PC-3 (cell line): ENCODE results near the gene FAM237A. TPM values are rescaled to one million over a fixed set of nuclear protein-coding genes. Genes with fewer than 3 reads are reported as not detected.

Experiments
- ATAC-seq: fragments of 200-7000 bp; cut with Tn5 transposase; 2 replicates; pipeline ENCODE4 v1.9.1; 2020; ENCODE audit warnings: mild to moderate bottlenecking, moderate library complexity
- BruUV-seq: library from RNA; stranded (reverse); fragments of 400-500 nt; replicated peaks from 2 replicates; lab custom pipeline; 2021; lab: Mats Ljungman, UMichigan
- CTCF ChIA-PET: fragments of 300-600 bp; sonication (Branson Sonifier 250); formaldehyde crosslinking; loops from one replicate; lab custom pipeline; 2022; ENCODE audit warnings: antibody characterized with exemption; lab: Charles Lee
- POLR2A ChIA-PET: fragments of 300-600 bp; sonication (Branson Sonifier 250); formaldehyde crosslinking; loops from one replicate; lab custom pipeline; 2022; ENCODE audit warnings: antibody characterized with exemption; ENCODE audit not compliant: unreplicated experiment; lab: Charles Lee
- DNase-seq: peaks from one replicate; pipeline ENCODE4 v3.0.0-alpha.2; 2015
- H2AFZ ChIP-seq: fragments of 300-600 bp; sonication (generic); 2 replicates; pipeline ENCODE4 v1.6.0; 2016; ENCODE audit warnings: antibody characterized with exemption, low read length
- H3F3A ChIP-seq: fragments of 300-600 bp; sonication (generic); one replicate; pipeline ENCODE4 v1.6.0; 2017; ENCODE audit warnings: antibody characterized with exemption, low read length, control low read depth, mild to moderate bottlenecking; ENCODE audit not compliant: unreplicated experiment
- H3K27ac ChIP-seq: fragments of 300-600 bp; sonication (generic); 2 replicates; pipeline ENCODE4 v1.5.1; 2016; ENCODE audit warnings: mild to moderate bottlenecking, low read length
- H3K27me3 ChIP-seq: fragments of 300-600 bp; sonication (generic); 2 replicates; pipeline ENCODE4 v1.6.1; 2016; ENCODE audit warnings: low read length, mixed read lengths
- H3K36me3 ChIP-seq: fragments of 300-600 bp; sonication (generic); 2 replicates; pipeline ENCODE4 v1.6.1; 2016; ENCODE audit warnings: low read depth, mixed run types, low read length, mixed read lengths
- H3K4me1 ChIP-seq: fragments of 300-600 bp; sonication (generic); 2 replicates; pipeline ENCODE4 v1.5.1; 2016; ENCODE audit warnings: low read length; ENCODE audit not compliant: insufficient read depth
- H3K4me2 ChIP-seq: fragments of 300-600 bp; sonication (generic); 2 replicates; pipeline ENCODE4 v1.6.0; 2016; ENCODE audit warnings: low read length
- H3K4me3 ChIP-seq: fragments of 300-600 bp; sonication (generic); 2 replicates; pipeline ENCODE4 v1.5.1; 2016; ENCODE audit warnings: mild to moderate bottlenecking, low read length, mixed read lengths
- H3K79me2 ChIP-seq: fragments of 300-600 bp; sonication (generic); 2 replicates; pipeline ENCODE4 v1.6.1; 2017; ENCODE audit warnings: low read length, mixed read lengths
- H3K9ac ChIP-seq: fragments of 300-600 bp; sonication (generic); 2 replicates; pipeline ENCODE4 v1.6.0; 2016; ENCODE audit warnings: mild to moderate bottlenecking, low read length
- H3K9me2 ChIP-seq: fragments of 300-600 bp; sonication (generic); replicated peaks from 2 replicates; pipeline ENCODE4 v1.6.1; 2016; ENCODE audit warnings: mixed run types, low read length, mixed read lengths
- H3K9me3 ChIP-seq: fragments of 300-600 bp; sonication (generic); 2 replicates; pipeline ENCODE4 v1.6.1; 2016; ENCODE audit warnings: low read length, mixed read lengths
- H4K20me1 ChIP-seq: fragments of 300-600 bp; sonication (generic); 2 replicates; pipeline ENCODE4 v1.6.1; 2016; ENCODE audit warnings: low read length, mixed read lengths
- CTCF ChIP-seq: fragments of 300-600 bp; sonication (generic); conservative IDR thresholded peaks from 2 replicates; pipeline ENCODE4 v1.5.1; 2017; ENCODE audit warnings: antibody characterized with exemption, low read depth, mild to moderate bottlenecking, low read length
- EZH2 ChIP-seq: fragments of 300-600 bp; sonication (generic); IDR thresholded peaks from one replicate; pipeline ENCODE4 v1.6.1; 2017; ENCODE audit warnings: antibody characterized with exemption, mild to moderate bottlenecking, low read length; ENCODE audit not compliant: unreplicated experiment
- EZH2phosphoT487 ChIP-seq: fragments of 300-600 bp; sonication (generic); IDR thresholded peaks from 2 replicates; pipeline ENCODE4 v1.6.1; 2018; ENCODE audit warnings: mild to moderate bottlenecking, antibody characterized with exemption, low read length, borderline replicate concordance
- intact Hi-C: fragments of 100-400 bp; cut with micrococcal nuclease; formaldehyde crosslinking; loops from 2 replicates; pipeline ENCODE4 v1.9.0; 2023
- total RNA-seq: library from RNA; depleted of rRNA; stranded (reverse); fragments of >200 nt; gene quantifications from 2 replicates; pipeline ENCODE4 v1.2.3, GENCODE V29; 2014

The FAM237A gene
- total RNA-seq, 1 experiment from 2014 or later: not detected

- CTCF ChIA-PET: no interaction called here
Observed at GRCh38 chr2:206627632-206628031, 14.7 kb upstream of the FAM237A start.

GRCh38 chr2:206631340-206631739 lies 10.9 kb upstream of the FAM237A start:
- Histone ChIP-seq H3K27ac (no peak overlapping the region), H3K36me3 (no peaks in the 10 kb centered on the region), H3K4me2 (no peak overlapping the region), H2AFZ (no peak overlapping the region), H3K4me3 (no peak overlapping the region), H3K79me2 (no peaks in the 10 kb centered on the region), H3K27me3 (peaks cover 11% of the 10 kb centered on the region), H3K9ac (no peak overlapping the region), H3F3A (no peaks in the 10 kb centered on the region), H3K9me3 (no peaks in the 10 kb centered on the region), H3K9me2 (no peaks in the 10 kb centered on the region), H3K4me1 (no peaks in the 10 kb centered on the region), H4K20me1 (no peaks in the 10 kb centered on the region)
- intact Hi-C loops: no loop called here
- BruUV-seq: no TSS peak
- POLR2A ChIA-PET: no interaction called here
- CTCF ChIA-PET: no interaction called here
- no peak for TF ChIP-seq EZH2
- no peak for TF ChIP-seq EZH2phosphoT487
- no peak for TF ChIP-seq CTCF
- DNase-seq (no peak), ATAC-seq (no peak)

More at GRCh38 chr2:206627632-206628031, 14.7 kb upstream of the FAM237A start:
- no peak overlapping the region for H3K9ac ChIP-seq
- H3F3A ChIP-seq: no peaks in the 10 kb centered on the region
- no TSS peak for BruUV-seq
- H3K27ac ChIP-seq: no peak overlapping the region
- no peak overlapping the region for H3K4me2 ChIP-seq
- POLR2A ChIA-PET: no interaction called here
- no peaks in the 10 kb centered on the region for H3K9me3 ChIP-seq
- H3K27me3 ChIP-seq: peaks cover 5% of the 10 kb centered on the region; the same call in 1 of the 2 replicates
- no peaks in the 10 kb centered on the region for H3K9me2 ChIP-seq
- intact Hi-C loops: no loop called here
- TF ChIP-seq CTCF (no peak), EZH2 (no peak), EZH2phosphoT487 (no peak)
- ATAC-seq: no peak
- H2AFZ ChIP-seq: no peak overlapping the region
- H3K79me2 ChIP-seq: no peaks in the 10 kb centered on the region
- H3K4me1 ChIP-seq: no peaks in the 10 kb centered on the region
- no peaks in the 10 kb centered on the region for H4K20me1 ChIP-seq
- DNase-seq: no peak
- no peaks in the 10 kb centered on the region for H3K36me3 ChIP-seq
- H3K4me3 ChIP-seq: no peak overlapping the region

GRCh38 chr2:206635015-206635414 lies 7.3 kb upstream of the FAM237A start:
- ChIA-PET POLR2A (no interaction called here), CTCF (no interaction called here)
- H3K27ac ChIP-seq: no peak overlapping the region
- BruUV-seq: no TSS peak
- H2AFZ ChIP-seq: no peak overlapping the region
- no peak for ATAC-seq
- no peaks in the 10 kb centered on the region for H3K9me3 ChIP-seq
- H3K4me1 ChIP-seq: no peaks in the 10 kb centered on the region
- no peaks in the 10 kb centered on the region for H4K20me1 ChIP-seq
- H3K27me3 ChIP-seq: peaks cover 5% of the 10 kb centered on the region; the same call in 1 of the 2 replicates
- no peaks in the 10 kb centered on the region for H3K9me2 ChIP-seq
- H3K36me3 ChIP-seq: no peaks in the 10 kb centered on the region
- H3K4me3 ChIP-seq: no peak overlapping the region
- no peak for DNase-seq
- H3K4me2 ChIP-seq: no peak overlapping the region
- TF ChIP-seq EZH2 (no peak), EZH2phosphoT487 (no peak), CTCF (no peak)
- H3K9ac ChIP-seq: no peak overlapping the region
- no peaks in the 10 kb centered on the region for H3F3A ChIP-seq
- intact Hi-C loops: no loop called here
- no peaks in the 10 kb centered on the region for H3K79me2 ChIP-seq
